Osteoblast (primary cell): ENCODE measurements around the gene MMS22L. TPM values are rescaled to one million over a fixed set of nuclear protein-coding genes. Genes with fewer than 3 reads are reported as not detected.

ENCODE experiments used
- DNase-seq: peaks from one replicate; pipeline ENCODE4 v3.0.0; 2011; ENCODE audit warnings: low spot score, mixed read lengths; ENCODE audit not compliant: insufficient read length; ENCODE audit errors: missing footprints
- H2AFZ ChIP-seq: 2 replicates; pipeline ENCODE4 v1.6.0; 2011; ENCODE audit warnings: mild to moderate bottlenecking, low read length
- H3K27ac ChIP-seq: 2 replicates; pipeline ENCODE4 v1.5.1; 2011; ENCODE audit warnings: mild to moderate bottlenecking, low read depth, low read length, moderate library complexity
- H3K27me3 ChIP-seq: 2 replicates; pipeline ENCODE4 v1.6.0; 2012; ENCODE audit warnings: mild to moderate bottlenecking, control low read depth, inconsistent platforms, low read length, moderate library complexity; ENCODE audit not compliant: insufficient read depth
- H3K36me3 ChIP-seq: 2 replicates; pipeline ENCODE4 v1.5.1; 2011; ENCODE audit warnings: mild to moderate bottlenecking, low read length, control low read depth, moderate library complexity; ENCODE audit not compliant: insufficient read depth
- H3K4me1 ChIP-seq: 2 replicates; pipeline ENCODE4 v1.5.1; 2011; ENCODE audit warnings: mild to moderate bottlenecking, low read length, control low read depth, moderate library complexity; ENCODE audit not compliant: insufficient read depth
- H3K4me2 ChIP-seq: 2 replicates; pipeline ENCODE4 v1.6.0; 2011; ENCODE audit warnings: mild to moderate bottlenecking, low read length; ENCODE audit not compliant: insufficient read depth
- H3K4me3 ChIP-seq: fragments of 200-600 bp; sonication (generic); 3 replicates; pipeline ENCODE4 v1.5.1; 2012; ENCODE audit warnings: mild to moderate bottlenecking, low read length, inconsistent platforms; ENCODE audit not compliant: insufficient read depth
- H3K79me2 ChIP-seq: 2 replicates; pipeline ENCODE4 v1.6.0; 2012; ENCODE audit warnings: mild to moderate bottlenecking, low read length, control low read depth, inconsistent platforms; ENCODE audit not compliant: insufficient read depth
- H3K9me3 ChIP-seq: 2 replicates; pipeline ENCODE4 v1.5.1; 2011; ENCODE audit warnings: low read depth, low read length, control low read depth
- H4K20me1 ChIP-seq: 2 replicates; pipeline ENCODE4 v1.6.0; 2012; ENCODE audit warnings: mild to moderate bottlenecking, low read length, control low read depth; ENCODE audit not compliant: insufficient read depth
- total RNA-seq: library from RNA; depleted of rRNA; stranded (reverse); fragments of >200 nt; gene quantifications from 2 replicates; pipeline ENCODE4 v1.2.3, GENCODE V29; 2012
- TF ChIP-seq, protein P1 (sequence below): IDR thresholded peaks from 2 replicates; pipeline ENCODE4 v1.5.1; 2011; ENCODE audit warnings: mild to moderate bottlenecking, low read depth, low read length, moderate library complexity; ENCODE audit errors: extremely low read depth

The MMS22L gene
- total RNA-seq, 1 donor: 11.9 TPM

DNA sequence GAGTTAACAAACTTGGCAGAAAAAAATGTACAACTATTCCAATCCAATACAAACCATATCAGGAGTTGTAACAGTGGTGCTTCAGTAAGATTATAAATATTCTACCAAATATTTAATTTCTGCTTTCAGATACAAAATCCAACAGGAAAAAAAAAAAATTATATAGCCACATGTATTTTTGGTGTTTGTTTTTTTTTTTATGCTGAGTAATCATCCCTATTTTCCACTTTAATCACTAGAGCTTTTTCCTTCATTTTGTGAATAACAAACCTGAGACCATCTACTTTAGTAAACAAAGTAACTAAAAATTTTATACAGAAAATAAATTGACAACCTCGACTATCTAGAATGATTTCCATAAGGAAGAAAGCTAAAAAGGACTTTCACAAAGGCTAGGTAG is 36.2 kb downstream of the MMS22L start:
- H2AFZ ChIP-seq: no peak overlapping the region
- no peaks in the 10 kb centered on the region for H3K36me3 ChIP-seq
- DNase-seq: no peak
- H3K27me3 ChIP-seq: no peaks in the 10 kb centered on the region
- H4K20me1 ChIP-seq: no peaks in the 10 kb centered on the region
- no peak overlapping the region for H3K27ac ChIP-seq
- no peaks in the 10 kb centered on the region for H3K4me1 ChIP-seq
- no peak overlapping the region for H3K4me2 ChIP-seq
- no peak overlapping the region for H3K4me3 ChIP-seq
- H3K79me2 ChIP-seq: no peaks in the 10 kb centered on the region
- TF ChIP-seq, protein P1, sequence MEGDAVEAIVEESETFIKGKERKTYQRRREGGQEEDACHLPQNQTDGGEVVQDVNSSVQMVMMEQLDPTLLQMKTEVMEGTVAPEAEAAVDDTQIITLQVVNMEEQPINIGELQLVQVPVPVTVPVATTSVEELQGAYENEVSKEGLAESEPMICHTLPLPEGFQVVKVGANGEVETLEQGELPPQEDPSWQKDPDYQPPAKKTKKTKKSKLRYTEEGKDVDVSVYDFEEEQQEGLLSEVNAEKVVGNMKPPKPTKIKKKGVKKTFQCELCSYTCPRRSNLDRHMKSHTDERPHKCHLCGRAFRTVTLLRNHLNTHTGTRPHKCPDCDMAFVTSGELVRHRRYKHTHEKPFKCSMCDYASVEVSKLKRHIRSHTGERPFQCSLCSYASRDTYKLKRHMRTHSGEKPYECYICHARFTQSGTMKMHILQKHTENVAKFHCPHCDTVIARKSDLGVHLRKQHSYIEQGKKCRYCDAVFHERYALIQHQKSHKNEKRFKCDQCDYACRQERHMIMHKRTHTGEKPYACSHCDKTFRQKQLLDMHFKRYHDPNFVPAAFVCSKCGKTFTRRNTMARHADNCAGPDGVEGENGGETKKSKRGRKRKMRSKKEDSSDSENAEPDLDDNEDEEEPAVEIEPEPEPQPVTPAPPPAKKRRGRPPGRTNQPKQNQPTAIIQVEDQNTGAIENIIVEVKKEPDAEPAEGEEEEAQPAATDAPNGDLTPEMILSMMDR: no peak
- H3K9me3 ChIP-seq: no peaks in the 10 kb centered on the region

- Histone ChIP-seq H2AFZ (no peak overlapping the region), H3K4me2 (no peak overlapping the region), H3K4me1 (peaks cover 2% of the 10 kb centered on the region), H3K9me3 (no peaks in the 10 kb centered on the region), H4K20me1 (no peaks in the 10 kb centered on the region), H3K4me3 (no peak overlapping the region), H3K36me3 (no peaks in the 10 kb centered on the region), H3K27me3 (no peaks in the 10 kb centered on the region), H3K27ac (peak overlapping the region; percentile 7), H3K79me2 (no peaks in the 10 kb centered on the region)
- TF ChIP-seq, protein P1: no peak
- DNase-seq: peak; percentile 85
These were observed 42.8 kb downstream of the MMS22L start for GRCh38 chr6:97240222-97240621.

DNA sequence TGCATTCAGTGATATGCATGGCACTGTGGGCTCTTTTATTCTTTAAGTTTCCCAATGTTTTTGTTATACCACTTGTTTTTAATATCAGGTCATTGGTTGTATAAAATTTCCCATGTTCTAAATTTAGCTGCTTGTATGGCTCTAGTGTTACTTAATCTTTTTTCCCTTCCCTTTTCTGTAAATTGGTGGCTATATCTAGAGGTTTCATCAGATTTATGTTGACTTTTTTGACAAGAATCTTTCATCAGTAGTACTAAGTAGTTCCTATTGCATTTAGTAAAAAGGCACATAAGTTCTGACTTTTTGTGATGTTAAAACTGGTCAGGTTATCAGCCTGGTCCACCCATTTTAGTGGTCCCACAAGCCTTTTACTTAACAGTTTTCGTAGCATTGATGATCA is 51.1 kb downstream of the MMS22L start:
- Histone ChIP-seq H3K79me2 (no peaks in the 10 kb centered on the region), H2AFZ (no peak overlapping the region), H3K27me3 (no peaks in the 10 kb centered on the region), H3K9me3 (no peaks in the 10 kb centered on the region), H3K4me2 (no peak overlapping the region), H3K36me3 (no peaks in the 10 kb centered on the region), H3K4me1 (peaks cover 8% of the 10 kb centered on the region), H3K27ac (no peak overlapping the region), H4K20me1 (no peaks in the 10 kb centered on the region), H3K4me3 (no peak overlapping the region)
- TF ChIP-seq, protein P1: no peak
- DNase-seq: no peak

- Histone ChIP-seq H2AFZ (peak overlapping the region; percentile 69), H3K4me1 (peaks cover 11% of the 10 kb centered on the region), H4K20me1 (no peaks in the 10 kb centered on the region), H3K27me3 (no peaks in the 10 kb centered on the region), H3K4me2 (no peak overlapping the region), H3K79me2 (no peaks in the 10 kb centered on the region), H3K27ac (no peak overlapping the region), H3K4me3 (no peak overlapping the region), H3K36me3 (no peaks in the 10 kb centered on the region), H3K9me3 (no peaks in the 10 kb centered on the region)
- no peak for DNase-seq
- TF ChIP-seq, protein P1: no peak
These were observed 60.1 kb downstream of the MMS22L start for GRCh38 chr6:97222903-97223302.
